SU-DHL-6 (cell line): Measurements from ENCODE around the gene CCDC73.

Source experiments
- H2AFZ ChIP-seq: fragments of 200-600 bp; sonication (generic); 2 replicates; pipeline ENCODE4 v1.6.1; 2014; ENCODE audit warnings: low read depth, mild to moderate bottlenecking, moderate library complexity, mixed read lengths, antibody characterized with exemption, low read length; ENCODE audit not compliant: severe bottlenecking
- H3F3A ChIP-seq: fragments of 200-600 bp; shearing (Covaris generic); 2 replicates; pipeline ENCODE4 v1.6.0; 2016; ENCODE audit warnings: antibody characterized with exemption, mild to moderate bottlenecking; ENCODE audit not compliant: insufficient read depth
- H3K27ac ChIP-seq: fragments of 200-600 bp; sonication (generic); 2 replicates; pipeline ENCODE4 v1.5.1; 2016; ENCODE audit warnings: low read depth, mild to moderate bottlenecking, low read length, moderate library complexity, mixed read lengths
- H3K27me3 ChIP-seq: fragments of 200-600 bp; sonication (generic), shearing (Covaris generic); 2 replicates; pipeline ENCODE4 v1.6.0; 2014; ENCODE audit warnings: mild to moderate bottlenecking, low read length
- H3K36me3 ChIP-seq: fragments of 200-600 bp; sonication (generic); 2 replicates; pipeline ENCODE4 v1.6.1; 2014; ENCODE audit warnings: mild to moderate bottlenecking, low read length, mixed read lengths
- H3K4me2 ChIP-seq: fragments of 300-600, 200-600 bp; shearing (Covaris generic), sonication (generic); 2 replicates; pipeline ENCODE4 v1.6.0; 2014; ENCODE audit warnings: low read length, low read depth, mild to moderate bottlenecking; ENCODE audit not compliant: poor library complexity, severe bottlenecking
- H3K4me3 ChIP-seq: fragments of 200-600 bp; sonication (generic); 2 replicates; pipeline ENCODE4 v1.5.1; 2014; ENCODE audit warnings: antibody characterized with exemption, low read length, mild to moderate bottlenecking, mixed read lengths; ENCODE audit not compliant: insufficient read depth, poor library complexity, severe bottlenecking
- H3K79me2 ChIP-seq: fragments of 200-600 bp; sonication (generic); 2 replicates; pipeline ENCODE4 v1.6.1; 2014; ENCODE audit warnings: mild to moderate bottlenecking, low read length, moderate library complexity; ENCODE audit not compliant: insufficient read depth
- H3K9ac ChIP-seq: fragments of 200-600 bp; sonication (generic); 2 replicates; pipeline ENCODE4 v1.7.0; 2014; ENCODE audit warnings: mild to moderate bottlenecking, low read length
- H3K9me2 ChIP-seq: fragments of 200-600 bp; sonication (generic); replicated peaks from 2 replicates; pipeline ENCODE4 v1.6.1; 2014; ENCODE audit warnings: low read length; ENCODE audit not compliant: insufficient read depth
- H3K9me3 ChIP-seq: fragments of 200-600 bp; sonication (generic); 2 replicates; pipeline ENCODE4 v1.6.1; 2014; ENCODE audit warnings: low read length, mixed read lengths; ENCODE audit not compliant: insufficient read depth
- H4K20me1 ChIP-seq: fragments of 200-600 bp; sonication (generic); 2 replicates; pipeline ENCODE4 v1.6.1; 2014; ENCODE audit warnings: low read depth, mild to moderate bottlenecking, antibody characterized with exemption, low read length, moderate library complexity, mixed read lengths
- EZH2phosphoT487 ChIP-seq: fragments of 200-600 bp; sonication (generic), shearing (Covaris generic); conservative IDR thresholded peaks from 2 replicates; pipeline ENCODE4 v1.6.1; 2018; ENCODE audit warnings: mild to moderate bottlenecking, antibody characterized with exemption, low read length, moderate library complexity, mixed read lengths
- TF ChIP-seq, protein P1 (sequence below): fragments of 200-600 bp; sonication (generic); IDR thresholded peaks from one replicate; pipeline ENCODE4 v1.5.1; 2017; ENCODE audit warnings: antibody characterized with exemption, mild to moderate bottlenecking, low read length, moderate library complexity; ENCODE audit not compliant: insufficient read depth, poor library complexity, severe bottlenecking

The CCDC73 gene

DNA sequence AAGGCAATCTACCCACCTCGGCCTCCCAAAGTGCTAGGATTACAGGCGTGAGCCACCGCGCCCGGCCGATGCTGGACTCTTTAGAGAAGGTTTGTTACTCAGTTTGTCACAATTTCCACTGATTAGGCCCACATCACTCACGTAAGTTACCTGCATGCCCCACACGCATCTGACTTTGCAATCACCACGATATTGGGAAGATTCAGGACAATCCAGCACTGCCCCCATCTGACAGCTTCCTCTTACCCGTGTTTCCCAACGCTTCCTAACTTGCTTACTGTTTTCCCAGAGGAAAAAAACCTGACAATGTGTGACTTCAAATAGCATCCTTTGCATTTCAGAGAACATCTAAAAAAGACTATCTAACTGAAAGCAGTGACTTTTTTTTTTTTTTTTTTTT lies 232.6 kb downstream of the CCDC73 start:
- Histone ChIP-seq H3K36me3 (no peaks in the 10 kb centered on the region), H3K9me3 (no peaks in the 10 kb centered on the region), H3K9ac (no peak overlapping the region), H3K4me2 (no peak overlapping the region), H3K79me2 (no peaks in the 10 kb centered on the region), H2AFZ (no peak overlapping the region), H3K27ac (no peak overlapping the region), H3K27me3 (no peaks in the 10 kb centered on the region), H3F3A (no peaks in the 10 kb centered on the region), H4K20me1 (no peaks in the 10 kb centered on the region), H3K9me2 (no peaks in the 10 kb centered on the region), H3K4me3 (no peak overlapping the region)
- no peak for TF ChIP-seq EZH2phosphoT487
- TF ChIP-seq, protein P1, sequence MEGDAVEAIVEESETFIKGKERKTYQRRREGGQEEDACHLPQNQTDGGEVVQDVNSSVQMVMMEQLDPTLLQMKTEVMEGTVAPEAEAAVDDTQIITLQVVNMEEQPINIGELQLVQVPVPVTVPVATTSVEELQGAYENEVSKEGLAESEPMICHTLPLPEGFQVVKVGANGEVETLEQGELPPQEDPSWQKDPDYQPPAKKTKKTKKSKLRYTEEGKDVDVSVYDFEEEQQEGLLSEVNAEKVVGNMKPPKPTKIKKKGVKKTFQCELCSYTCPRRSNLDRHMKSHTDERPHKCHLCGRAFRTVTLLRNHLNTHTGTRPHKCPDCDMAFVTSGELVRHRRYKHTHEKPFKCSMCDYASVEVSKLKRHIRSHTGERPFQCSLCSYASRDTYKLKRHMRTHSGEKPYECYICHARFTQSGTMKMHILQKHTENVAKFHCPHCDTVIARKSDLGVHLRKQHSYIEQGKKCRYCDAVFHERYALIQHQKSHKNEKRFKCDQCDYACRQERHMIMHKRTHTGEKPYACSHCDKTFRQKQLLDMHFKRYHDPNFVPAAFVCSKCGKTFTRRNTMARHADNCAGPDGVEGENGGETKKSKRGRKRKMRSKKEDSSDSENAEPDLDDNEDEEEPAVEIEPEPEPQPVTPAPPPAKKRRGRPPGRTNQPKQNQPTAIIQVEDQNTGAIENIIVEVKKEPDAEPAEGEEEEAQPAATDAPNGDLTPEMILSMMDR, result no peak

DNA sequence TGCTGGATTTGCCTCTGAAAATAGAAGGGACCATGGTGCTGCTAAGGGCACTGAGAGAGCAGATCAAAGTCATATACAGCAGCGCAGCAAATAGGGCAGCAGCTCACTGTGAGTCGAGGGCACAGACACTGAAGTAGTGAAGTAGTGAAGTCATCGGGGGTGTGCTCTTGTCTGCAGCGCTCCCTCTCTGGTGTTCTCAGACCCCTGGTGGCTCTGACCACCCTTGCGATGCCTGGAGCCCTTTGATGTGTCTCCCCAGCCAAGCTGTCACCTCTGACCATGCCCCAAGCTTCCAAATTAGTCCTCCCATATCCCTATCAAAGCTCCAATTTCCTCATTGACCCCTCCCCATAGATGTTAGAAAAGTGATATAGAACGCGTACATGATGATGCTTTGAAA lies 238.6 kb downstream of the CCDC73 start:
- Histone ChIP-seq H3K27ac (no peak overlapping the region), H3K9ac (no peak overlapping the region), H3F3A (no peaks in the 10 kb centered on the region), H3K4me2 (no peak overlapping the region), H3K9me2 (no peaks in the 10 kb centered on the region), H3K4me3 (no peak overlapping the region), H4K20me1 (no peaks in the 10 kb centered on the region), H3K27me3 (no peaks in the 10 kb centered on the region), H3K9me3 (no peaks in the 10 kb centered on the region), H3K79me2 (no peaks in the 10 kb centered on the region), H2AFZ (no peak overlapping the region), H3K36me3 (no peaks in the 10 kb centered on the region)
- TF ChIP-seq, protein P1, result no peak

- Histone ChIP-seq H3K27me3 (no peaks in the 10 kb centered on the region), H2AFZ (no peak overlapping the region), H3K9ac (no peak overlapping the region), H3K79me2 (no peaks in the 10 kb centered on the region), H4K20me1 (no peaks in the 10 kb centered on the region), H3K4me3 (no peak overlapping the region), H3K4me2 (no peak overlapping the region), H3K9me3 (no peaks in the 10 kb centered on the region), H3K36me3 (no peaks in the 10 kb centered on the region), H3K9me2 (no peaks in the 10 kb centered on the region), H3K27ac (no peak overlapping the region), H3F3A (no peaks in the 10 kb centered on the region)
- no peak for TF ChIP-seq EZH2phosphoT487
- TF ChIP-seq, protein P1, result no peak
These were observed 239.4 kb downstream of the CCDC73 start for GRCh38 chr11:32555091-32555490.
